Measurements from ENCODE around the gene C16orf46. TPM values are rescaled to one million over a fixed set of nuclear protein-coding genes. Genes with fewer than 3 reads are reported as not detected.

The C16orf46 gene
- total RNA-seq, 1 experiment from 2014 or later = 1.7 TPM

DNA sequence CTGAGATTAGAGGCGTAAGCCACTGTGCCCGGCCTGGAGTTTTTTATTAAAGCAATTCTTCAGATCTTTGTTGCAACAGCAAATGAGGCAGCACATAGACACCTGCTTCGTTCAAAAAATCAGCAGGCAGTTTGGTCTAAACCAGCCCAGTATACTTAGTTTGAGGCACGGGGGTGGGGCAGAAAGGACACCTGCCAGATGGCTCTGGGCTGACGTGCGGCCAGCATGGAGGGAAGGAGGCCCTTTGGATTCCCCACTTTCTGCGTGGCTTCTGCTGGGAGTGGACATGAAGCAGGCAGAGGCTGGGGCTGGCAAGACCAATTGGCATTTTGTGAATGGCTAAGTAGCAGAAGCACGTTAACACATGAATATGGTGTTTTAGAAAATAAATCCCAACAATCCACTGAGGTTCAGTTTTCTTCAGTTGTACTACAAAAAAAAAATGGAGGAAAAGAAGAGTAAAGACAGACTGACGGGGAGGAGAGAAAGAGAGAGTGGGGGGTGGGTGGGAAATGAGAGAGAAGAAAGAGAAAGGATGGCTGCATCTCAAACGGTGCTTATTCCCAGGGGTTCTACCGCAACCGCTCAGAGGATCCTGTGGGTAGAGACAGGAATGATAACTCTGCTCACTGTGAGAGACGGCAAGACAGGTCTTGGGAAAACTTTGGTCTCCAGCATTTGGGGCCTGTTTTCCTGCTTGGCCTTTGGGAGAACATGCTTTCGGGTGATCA lies 16.3 kb downstream of the C16orf46 start:
- DNase-seq (ENCODE audit: low read depth, low spot score) (no peak), ATAC-seq (no peak)
- POLR2A ChIA-PET = no interaction called here
- Histone ChIP-seq H4K20me1 (ENCODE audit: insufficient read depth) (no peaks in the 10 kb centered on the region), H3K9me3 (ENCODE audit: control insufficient read depth in 1 of 2, insufficient read depth in 1 of 2, low read depth in 1 of 2, low read length in 2 of 2) (no peaks in the 10 kb centered on the region), H3K4me1 (ENCODE audit: control insufficient read depth in 1 of 2, insufficient read depth in 2 of 2, low read length in 2 of 2) (no peaks in the 10 kb centered on the region), H3K36me3 (ENCODE audit: control insufficient read depth in 1 of 2, insufficient read depth in 2 of 2, low read length in 2 of 2) (no peaks in the 10 kb centered on the region), H3K27me3 (ENCODE audit: insufficient read depth, low read length) (no peaks in the 10 kb centered on the region), H3K27ac (ENCODE audit: low read depth, low read length) (no peak overlapping the region), H2AFZ (ENCODE audit: low read depth, low read length, poor library complexity, severe bottlenecking) (no peak overlapping the region), H3K4me3 (replicated peaks in 1 of 2; ENCODE audit: low read depth in 1 of 2, low read length in 2 of 2) (no peak overlapping the region), H3K4me2 (ENCODE audit: low read length) (no peak overlapping the region), H3K9ac (ENCODE audit: low read length) (no peak overlapping the region), H3K79me2 (ENCODE audit: insufficient read depth, low read length) (no peaks in the 10 kb centered on the region), H3K9me2 (ENCODE audit: insufficient read depth) (no peaks in the 10 kb centered on the region)
- RAD21 ChIA-PET (ENCODE audit: low non-redundant PET in 1 of 2, low total read pairs in 2 of 2, uncharacterized antibody in 2 of 2, unreplicated experiment in 2 of 2) = no interaction called here
- BruUV-seq (replicated peaks) = TSS peak; percentile 56
- intact Hi-C loops (cut with micrococcal nuclease) = no loop called here
- CTCF ChIA-PET = no interaction called here
- TF ChIP-seq EGR1 (IDR thresholded peaks at IDR 0.05; ENCODE audit: low read depth) (no peak), ELF1 (IDR thresholded peaks at IDR 0.05; ENCODE audit: borderline replicate concordance, low read depth) (no peak), ZFX (IDR thresholded peaks at IDR 0.05) (no peak), POLR2AphosphoS5 (IDR thresholded peaks at IDR 0.05; ENCODE audit: low read depth, low read length) (no peak), POLR2A (IDR thresholded peaks at IDR 0.05; ENCODE audit: borderline replicate concordance, extremely low read depth, insufficient read depth, insufficient read length) (no peak), RAD21 (IDR thresholded peaks at IDR 0.05; ENCODE audit: low read depth) (no peak), YY1 (IDR thresholded peaks at IDR 0.05; ENCODE audit: extremely low read depth, insufficient replicate concordance, low read depth, low read length) (no peak), JUND (IDR thresholded peaks at IDR 0.05) (no peak), TCF7L2 (IDR thresholded peaks at IDR 0.05; ENCODE audit: borderline replicate concordance, extremely low read depth, insufficient read depth, insufficient read length) (no peak), SIN3A (IDR thresholded peaks at IDR 0.05; ENCODE audit: low read depth) (no peak), FOSL1 (IDR thresholded peaks at IDR 0.05; ENCODE audit: low read depth) (no peak)
- TF ChIP-seq, protein P1, sequence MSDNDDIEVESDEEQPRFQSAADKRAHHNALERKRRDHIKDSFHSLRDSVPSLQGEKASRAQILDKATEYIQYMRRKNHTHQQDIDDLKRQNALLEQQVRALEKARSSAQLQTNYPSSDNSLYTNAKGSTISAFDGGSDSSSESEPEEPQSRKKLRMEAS (IDR thresholded peaks at IDR 0.05) = no peak
- TF ChIP-seq, protein P2, sequence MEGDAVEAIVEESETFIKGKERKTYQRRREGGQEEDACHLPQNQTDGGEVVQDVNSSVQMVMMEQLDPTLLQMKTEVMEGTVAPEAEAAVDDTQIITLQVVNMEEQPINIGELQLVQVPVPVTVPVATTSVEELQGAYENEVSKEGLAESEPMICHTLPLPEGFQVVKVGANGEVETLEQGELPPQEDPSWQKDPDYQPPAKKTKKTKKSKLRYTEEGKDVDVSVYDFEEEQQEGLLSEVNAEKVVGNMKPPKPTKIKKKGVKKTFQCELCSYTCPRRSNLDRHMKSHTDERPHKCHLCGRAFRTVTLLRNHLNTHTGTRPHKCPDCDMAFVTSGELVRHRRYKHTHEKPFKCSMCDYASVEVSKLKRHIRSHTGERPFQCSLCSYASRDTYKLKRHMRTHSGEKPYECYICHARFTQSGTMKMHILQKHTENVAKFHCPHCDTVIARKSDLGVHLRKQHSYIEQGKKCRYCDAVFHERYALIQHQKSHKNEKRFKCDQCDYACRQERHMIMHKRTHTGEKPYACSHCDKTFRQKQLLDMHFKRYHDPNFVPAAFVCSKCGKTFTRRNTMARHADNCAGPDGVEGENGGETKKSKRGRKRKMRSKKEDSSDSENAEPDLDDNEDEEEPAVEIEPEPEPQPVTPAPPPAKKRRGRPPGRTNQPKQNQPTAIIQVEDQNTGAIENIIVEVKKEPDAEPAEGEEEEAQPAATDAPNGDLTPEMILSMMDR (IDR thresholded peaks at IDR 0.05 in 2 of 3, conservative IDR thresholded peaks at IDR 0.05 in 1 of 3; ENCODE audit: borderline replicate concordance in 1 of 3, insufficient read depth in 1 of 3, low read depth in 2 of 3, low read length in 2 of 3) = no peak
- TF ChIP-seq, protein P3, sequence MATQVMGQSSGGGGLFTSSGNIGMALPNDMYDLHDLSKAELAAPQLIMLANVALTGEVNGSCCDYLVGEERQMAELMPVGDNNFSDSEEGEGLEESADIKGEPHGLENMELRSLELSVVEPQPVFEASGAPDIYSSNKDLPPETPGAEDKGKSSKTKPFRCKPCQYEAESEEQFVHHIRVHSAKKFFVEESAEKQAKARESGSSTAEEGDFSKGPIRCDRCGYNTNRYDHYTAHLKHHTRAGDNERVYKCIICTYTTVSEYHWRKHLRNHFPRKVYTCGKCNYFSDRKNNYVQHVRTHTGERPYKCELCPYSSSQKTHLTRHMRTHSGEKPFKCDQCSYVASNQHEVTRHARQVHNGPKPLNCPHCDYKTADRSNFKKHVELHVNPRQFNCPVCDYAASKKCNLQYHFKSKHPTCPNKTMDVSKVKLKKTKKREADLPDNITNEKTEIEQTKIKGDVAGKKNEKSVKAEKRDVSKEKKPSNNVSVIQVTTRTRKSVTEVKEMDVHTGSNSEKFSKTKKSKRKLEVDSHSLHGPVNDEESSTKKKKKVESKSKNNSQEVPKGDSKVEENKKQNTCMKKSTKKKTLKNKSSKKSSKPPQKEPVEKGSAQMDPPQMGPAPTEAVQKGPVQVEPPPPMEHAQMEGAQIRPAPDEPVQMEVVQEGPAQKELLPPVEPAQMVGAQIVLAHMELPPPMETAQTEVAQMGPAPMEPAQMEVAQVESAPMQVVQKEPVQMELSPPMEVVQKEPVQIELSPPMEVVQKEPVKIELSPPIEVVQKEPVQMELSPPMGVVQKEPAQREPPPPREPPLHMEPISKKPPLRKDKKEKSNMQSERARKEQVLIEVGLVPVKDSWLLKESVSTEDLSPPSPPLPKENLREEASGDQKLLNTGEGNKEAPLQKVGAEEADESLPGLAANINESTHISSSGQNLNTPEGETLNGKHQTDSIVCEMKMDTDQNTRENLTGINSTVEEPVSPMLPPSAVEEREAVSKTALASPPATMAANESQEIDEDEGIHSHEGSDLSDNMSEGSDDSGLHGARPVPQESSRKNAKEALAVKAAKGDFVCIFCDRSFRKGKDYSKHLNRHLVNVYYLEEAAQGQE (IDR thresholded peaks at IDR 0.05; ENCODE audit: low read depth) = no peak
- TF ChIP-seq, protein P4, sequence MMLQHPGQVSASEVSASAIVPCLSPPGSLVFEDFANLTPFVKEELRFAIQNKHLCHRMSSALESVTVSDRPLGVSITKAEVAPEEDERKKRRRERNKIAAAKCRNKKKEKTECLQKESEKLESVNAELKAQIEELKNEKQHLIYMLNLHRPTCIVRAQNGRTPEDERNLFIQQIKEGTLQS (IDR thresholded peaks at IDR 0.05) = no peak
